Effector CD8-positive, alpha-beta T cell (primary cell): ENCODE results near the gene MED13.
"Not testable (repeated sequence)": the region's sequence is repeated elsewhere in the genome, so short reads cannot be mapped to it uniquely, and the experiment has no call there.

Experiments
- DNase-seq: peaks from one replicate; lab custom pipeline; 2025; lab: John Stamatoyannopoulos, UW

The MED13 gene

GRCh38 chr17:62086737-62087136 lies 21.7 kb upstream of the MED13 start:
- no peak for DNase-seq

GRCh38 chr17:62085511-62086408 lies 20.7 kb upstream of the MED13 start:
- DNase-seq = no peak

- no peak for DNase-seq
Observed at GRCh38 chr17:62084585-62084984, 19.5 kb upstream of the MED13 start.

GRCh38 chr17:62083651-62084050 lies 18.6 kb upstream of the MED13 start:
- DNase-seq = no peak

GRCh38 chr17:62080647-62081046 lies 15.6 kb upstream of the MED13 start:
- DNase-seq = no peak

GRCh38 chr17:62078009-62078408 lies 12.9 kb upstream of the MED13 start:
- DNase-seq = no peak

- DNase-seq = no peak
Observed at GRCh38 chr17:62076864-62077788, 12.0 kb upstream of the MED13 start.

- DNase-seq = no peak
Observed at GRCh38 chr17:62075308-62075815, 10.3 kb upstream of the MED13 start.

- DNase-seq = no peak
Observed at GRCh38 chr17:62073993-62074392, 8.9 kb upstream of the MED13 start.

- DNase-seq = not testable (repeated sequence)
Observed at GRCh38 chr17:62072855-62073254, 7.8 kb upstream of the MED13 start.

- DNase-seq = no peak
Observed at GRCh38 chr17:62070900-62071299, 5.8 kb upstream of the MED13 start.

GRCh38 chr17:62067165-62068145 lies 2.4 kb upstream of the MED13 start:
- DNase-seq = no peak

GRCh38 chr17:62065611-62066468 lies 762 bp upstream of the MED13 start:
- DNase-seq = peak; percentile 98

GRCh38 chr17:62064029-62064790 lies 868 bp downstream of the MED13 start:
- no peak for DNase-seq

- no peak for DNase-seq
Observed at GRCh38 chr17:62062944-62063343, 2.1 kb downstream of the MED13 start.

- DNase-seq = no peak
Observed at GRCh38 chr17:62062302-62062701, 2.8 kb downstream of the MED13 start.

GRCh38 chr17:62059414-62059813 lies 5.7 kb downstream of the MED13 start:
- DNase-seq = no peak

- no peak for DNase-seq
Observed at GRCh38 chr17:62058611-62059010, 6.5 kb downstream of the MED13 start.

- no peak for DNase-seq
Observed at GRCh38 chr17:62057696-62058095, 7.4 kb downstream of the MED13 start.
